Endothelial cell of umbilical vein (primary cell): ENCODE data around the gene PKN1. TPM values are rescaled to one million over a fixed set of nuclear protein-coding genes. Genes with fewer than 3 reads are reported as not detected.

ENCODE experiments used
- BruUV-seq: library from RNA; stranded (reverse); fragments of 400-500 nt; replicated peaks from 2 replicates; lab custom pipeline; 2021; lab: Mats Ljungman, UMichigan
- CTCF ChIA-PET: fragments of 300-600, 350-600 bp; sonication (Branson Sonifier 250); formaldehyde crosslinking; loops from one replicate; lab custom pipeline; 2021; ENCODE audit warnings: antibody characterized with exemption, inconsistent platforms; lab: Charles Lee
- POLR2A ChIA-PET: fragments of 300-600, 350-600 bp; sonication (Branson Sonifier 250); formaldehyde crosslinking; loops from one replicate; lab custom pipeline; 2021; ENCODE audit warnings: antibody characterized with exemption, inconsistent platforms; lab: Charles Lee
- DNase-seq: peaks from one replicate; pipeline ENCODE4 v3.0.0-alpha.2; 2011; ENCODE audit warnings: low read depth, low spot score
- FAIRE-seq: peaks from 2 replicates; lab custom pipeline; 2011; peaks lifted over from hg19 to GRCh38; lab: Jason Lieb, UNC
- H2AFZ ChIP-seq: 2 replicates; pipeline ENCODE4 v1.6.0; 2012; ENCODE audit warnings: low read depth, low read length, control low read depth, inconsistent platforms
- H3K27ac ChIP-seq: 2 replicates; pipeline ENCODE4 v1.5.1; 2011; ENCODE audit warnings: low read depth, mild to moderate bottlenecking, control low read depth, low read length, moderate library complexity; ENCODE audit not compliant: insufficient read depth
- H3K27me3 ChIP-seq, 2 experiments: 2 replicates each; pipeline versions ENCODE4 v1.6.0 to v1.6.1; 2011; ENCODE audit warnings: low read length in 2 of 2, mixed read lengths in 1 of 2; ENCODE audit not compliant: control insufficient read depth in 2 of 2, insufficient read depth in 2 of 2
- H3K36me3 ChIP-seq, 2 experiments: 2 replicates in 1 of 2; 3 replicates in 1 of 2; pipeline ENCODE4 v1.5.1; 2011; ENCODE audit warnings: low read length in 2 of 2, mild to moderate bottlenecking in 1 of 2, moderate library complexity in 1 of 2; ENCODE audit not compliant: control insufficient read depth in 2 of 2, insufficient read depth in 2 of 2; ENCODE audit errors: extremely low read depth in 1 of 2
- H3K4me1 ChIP-seq: 3 replicates; pipeline ENCODE4 v1.5.1; 2011; ENCODE audit warnings: mild to moderate bottlenecking, low read length; ENCODE audit not compliant: control insufficient read depth, insufficient read depth; ENCODE audit errors: extremely low read depth
- H3K4me2 ChIP-seq: 2 replicates; pipeline ENCODE4 v1.6.1; 2011; ENCODE audit warnings: low read length, control low read depth, mixed read lengths; ENCODE audit not compliant: insufficient read depth
- H3K4me3 ChIP-seq, 3 experiments: fragments of 200-600 bp in 1 of 3; sonication (generic), shearing (Covaris generic) in 1 of 3; replicated peaks in 1 of 3; 2 replicates each; pipeline ENCODE4 v1.5.1; 2011 to 2016; ENCODE audit warnings: control low read depth in 3 of 3, low read length in 3 of 3, mild to moderate bottlenecking in 2 of 3, inconsistent platforms in 1 of 3, low read depth in 1 of 3, moderate library complexity in 1 of 3; ENCODE audit not compliant: insufficient read depth in 1 of 3
- H3K79me2 ChIP-seq: 2 replicates; pipeline ENCODE4 v1.6.0; 2012; ENCODE audit warnings: low read length, inconsistent platforms; ENCODE audit not compliant: control insufficient read depth, insufficient read depth
- H3K9ac ChIP-seq: replicated peaks from 2 replicates; pipeline ENCODE3; 2011; ENCODE audit warnings: low read length, control low read depth; ENCODE audit not compliant: insufficient read depth; ENCODE audit errors: extremely low read depth
- H3K9me1 ChIP-seq: replicated peaks from 3 replicates; pipeline ENCODE4 v1.6.0; 2011; ENCODE audit warnings: mild to moderate bottlenecking, low read length; ENCODE audit not compliant: control insufficient read depth, insufficient read depth; ENCODE audit errors: extremely low read depth
- H3K9me3 ChIP-seq: replicated peaks from 2 replicates; pipeline ENCODE4 v1.5.1; 2012; ENCODE audit warnings: low read length, inconsistent platforms; ENCODE audit not compliant: control insufficient read depth, insufficient read depth
- H4K20me1 ChIP-seq: replicated peaks from 2 replicates; pipeline ENCODE3; 2011; ENCODE audit warnings: mild to moderate bottlenecking, low read length; ENCODE audit not compliant: control insufficient read depth, insufficient read depth; ENCODE audit errors: extremely low read depth
- EZH2 ChIP-seq: IDR thresholded peaks from 2 replicates; pipeline ENCODE4 v1.6.1; 2012; ENCODE audit warnings: borderline replicate concordance, low read depth, mild to moderate bottlenecking, moderate library complexity, low read length, inconsistent platforms; ENCODE audit not compliant: severe bottlenecking
- FOS ChIP-seq: IDR thresholded peaks from 2 replicates; pipeline ENCODE4 v1.6.1; 2011; ENCODE audit warnings: mild to moderate bottlenecking, low read length, moderate library complexity, borderline replicate concordance; ENCODE audit not compliant: insufficient read depth
- GATA2 ChIP-seq: IDR thresholded peaks from 2 replicates; pipeline ENCODE4 v1.7.0; 2011; ENCODE audit warnings: low read depth, mild to moderate bottlenecking, moderate library complexity, mixed read lengths, low read length; ENCODE audit not compliant: insufficient read length, insufficient read depth
- JUN ChIP-seq: IDR thresholded peaks from 2 replicates; pipeline ENCODE4 v1.6.1; 2011; ENCODE audit warnings: borderline replicate concordance, low read depth; ENCODE audit not compliant: insufficient read length, insufficient read depth
- MAX ChIP-seq: IDR thresholded peaks from 2 replicates; pipeline ENCODE4 v1.6.1; 2011; ENCODE audit not compliant: insufficient read depth, insufficient read length
- MYC ChIP-seq: IDR thresholded peaks from one replicate; pipeline ENCODE4 v1.6.1; 2011; ENCODE audit warnings: mild to moderate bottlenecking, low read depth, low read length
- POLR2A ChIP-seq: IDR thresholded peaks from 2 replicates; pipeline ENCODE4 v1.6.1; 2012; ENCODE audit warnings: low read depth, mild to moderate bottlenecking, control low read depth, low read length
- POLR2AphosphoS5 ChIP-seq: IDR thresholded peaks from 2 replicates; pipeline ENCODE4 v1.6.1; 2012; ENCODE audit warnings: low read depth, mild to moderate bottlenecking, control low read depth, low read length, moderate library complexity; ENCODE audit not compliant: insufficient read depth
- dilution Hi-C: fragments of 300-500 bp; cut with MboI; formaldehyde crosslinking; loops from one replicate; pipeline ENCODE4 v1.15.0; 2019; ENCODE audit warnings: low sequenced_read_pairs; ENCODE audit not compliant: extremely low pct_ligation_motif_present
- intact Hi-C: fragments of 100-400 bp; cut with micrococcal nuclease; formaldehyde crosslinking; loops from one replicate; pipeline ENCODE4 v1.10.0; 2022
- polyA plus RNA-seq, 4 experiments: library from polyadenylated mRNA; depleted of rRNA in 3 of 4; stranded (reverse) in 3 of 4; unstranded in 1 of 4; fragments of >200 nt; gene quantifications; 2 replicates each; pipeline versions ENCODE4 v1.2.1 to v1.2.3, GENCODE V29; 2011 to 2012; ENCODE audit warnings: missing spikeins in 1 of 4
- total RNA-seq: library from RNA; stranded (reverse); gene quantifications from 2 replicates; pipeline ENCODE4 v1.2.3, GENCODE V29; 2021
- TF ChIP-seq, protein P1 (sequence below), 2 donors: IDR thresholded peaks; 1 replicate in 1 of 2; 2 replicates in 1 of 2; pipeline ENCODE4 v1.5.1; 2011; ENCODE audit warnings: low read length in 2 of 2, mild to moderate bottlenecking in 2 of 2, moderate library complexity in 2 of 2, control low read depth in 1 of 2, inconsistent platforms in 1 of 2, low read depth in 1 of 2; ENCODE audit not compliant: insufficient read depth in 1 of 2; ENCODE audit errors: extremely low read depth in 1 of 2

The PKN1 gene
- total and polyA plus RNA-seq, 2 donors (not counting 3 experiments of a cell fraction or from before 2014, with no cell fraction given), result 148 to 302 TPM

- Histone ChIP-seq H3K4me1 (peaks cover 35% of the 10 kb centered on the region), H4K20me1 (no peaks in the 10 kb centered on the region), H3K27me3 (no peaks in the 10 kb centered on the region), H3K4me3 (peak overlapping the region in 2 of 3 experiments; percentile 1 to 85), H3K27ac (no peak overlapping the region), H3K9me1 (no peaks in the 10 kb centered on the region), H2AFZ (no peak overlapping the region), H3K9me3 (no peaks in the 10 kb centered on the region), H3K36me3 (peaks cover 12 to 13% of the 10 kb centered on the region in 2 experiments), H3K9ac (peak overlapping the region; percentile 24), H3K79me2 (peaks cover 33% of the 10 kb centered on the region), H3K4me2 (peak overlapping the region; percentile 94)
- intact Hi-C loops (no loop called here), dilution Hi-C loops (no loop called here)
- no TSS peak for BruUV-seq
- peak; percentile 15 for FAIRE-seq
- DNase-seq, result no peak
- TF ChIP-seq EZH2 (no peak), MAX (no peak), FOS (no peak), GATA2 (no peak), POLR2AphosphoS5 (no peak), POLR2A (no peak), JUN (no peak), MYC (no peak)
- TF ChIP-seq, protein P1, sequence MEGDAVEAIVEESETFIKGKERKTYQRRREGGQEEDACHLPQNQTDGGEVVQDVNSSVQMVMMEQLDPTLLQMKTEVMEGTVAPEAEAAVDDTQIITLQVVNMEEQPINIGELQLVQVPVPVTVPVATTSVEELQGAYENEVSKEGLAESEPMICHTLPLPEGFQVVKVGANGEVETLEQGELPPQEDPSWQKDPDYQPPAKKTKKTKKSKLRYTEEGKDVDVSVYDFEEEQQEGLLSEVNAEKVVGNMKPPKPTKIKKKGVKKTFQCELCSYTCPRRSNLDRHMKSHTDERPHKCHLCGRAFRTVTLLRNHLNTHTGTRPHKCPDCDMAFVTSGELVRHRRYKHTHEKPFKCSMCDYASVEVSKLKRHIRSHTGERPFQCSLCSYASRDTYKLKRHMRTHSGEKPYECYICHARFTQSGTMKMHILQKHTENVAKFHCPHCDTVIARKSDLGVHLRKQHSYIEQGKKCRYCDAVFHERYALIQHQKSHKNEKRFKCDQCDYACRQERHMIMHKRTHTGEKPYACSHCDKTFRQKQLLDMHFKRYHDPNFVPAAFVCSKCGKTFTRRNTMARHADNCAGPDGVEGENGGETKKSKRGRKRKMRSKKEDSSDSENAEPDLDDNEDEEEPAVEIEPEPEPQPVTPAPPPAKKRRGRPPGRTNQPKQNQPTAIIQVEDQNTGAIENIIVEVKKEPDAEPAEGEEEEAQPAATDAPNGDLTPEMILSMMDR (IDR thresholded peaks at IDR 0.05; ENCODE audit: extremely low read depth in 1 of 2, insufficient read depth in 1 of 2, low read depth in 1 of 2, low read length in 2 of 2), result no peak
- POLR2A ChIA-PET, result interaction anchor here (0.6 to 2.8 kb wide), 2 partner anchors 18 to 48 kb away, joined by 6 to 22 read pairs; no protein-coding TSS in a partner anchor
- CTCF ChIA-PET, result interaction anchor here (0.9 to 2.9 kb wide), 4 partner anchors 9 to 37 kb away, joined by 3 to 22 read pairs (median 9); no protein-coding TSS in a partner anchor
These were observed 83.0 kb downstream of the PKN1 start for GRCh38 chr19:14516048-14516534.
